T-cell (primary cell): ENCODE measurements around the gene GBF1. TPM values are rescaled to one million over a fixed set of nuclear protein-coding genes. Genes with fewer than 3 reads are reported as not detected.

Experiments
- ATAC-seq, 4 experiments: fragments of 200-7000 bp in 3 of 4; fragments of 150-1000 bp in 1 of 4; cut with Tn5 transposase; replicated peaks in 1 of 4; 1 replicate in 3 of 4; 2 replicates in 1 of 4; pipeline ENCODE4 v1.10.0; 2021; ENCODE audit warnings: moderate library complexity in 3 of 4, mild to moderate bottlenecking in 2 of 4, moderate number of reproducible peaks in 1 of 4
- CTCF ChIA-PET, 2 donors: fragments of 300-600 bp; sonication (Branson Sonifier 250); formaldehyde crosslinking; loops; one replicate each; lab custom pipeline; 2022; ENCODE audit warnings: antibody characterized with exemption in 2 of 2; lab: Charles Lee
- POLR2A ChIA-PET, 2 donors: fragments of 300-600 bp; sonication (Branson Sonifier 250); formaldehyde crosslinking; loops; one replicate each; lab custom pipeline; 2022; ENCODE audit warnings: antibody characterized with exemption in 2 of 2; lab: Charles Lee
- DNase-seq, 35 experiments: peaks; one replicate each; pipeline versions ENCODE4 v3.0.0 to v3.0.0-alpha.2; 2013 to 2023
- H3K27ac ChIP-seq: one replicate; pipeline ENCODE4 v1.5.1; 2013; ENCODE audit warnings: low read length
- H3K27me3 ChIP-seq, 2 experiments: replicated peaks in 1 of 2; 1 replicate in 1 of 2; 2 replicates in 1 of 2; pipeline versions ENCODE4 v1.6.1 to v1.7.0; 2013; ENCODE audit warnings: low read length in 1 of 2, mixed read lengths in 1 of 2; ENCODE audit not compliant: control insufficient read depth in 2 of 2, insufficient read depth in 2 of 2; ENCODE audit errors: extremely low read depth in 1 of 2
- H3K36me3 ChIP-seq, 2 donors: 1 replicate in 1 of 2; 2 replicates in 1 of 2; pipeline versions ENCODE4 v1.6.1 to v1.7.0; 2013; ENCODE audit warnings: low read length in 1 of 2; ENCODE audit not compliant: control insufficient read depth in 2 of 2, insufficient read depth in 1 of 2; ENCODE audit errors: extremely low read depth in 1 of 2
- H3K4me1 ChIP-seq, 2 experiments: 1 replicate in 1 of 2; 2 replicates in 1 of 2; pipeline versions ENCODE4 v1.6.1 to v1.7.0; 2013; ENCODE audit warnings: low read length in 2 of 2, mixed read lengths in 1 of 2; ENCODE audit not compliant: insufficient read depth in 2 of 2, control insufficient read depth in 1 of 2; ENCODE audit errors: extremely low read depth in 1 of 2
- H3K4me3 ChIP-seq, 2 donors: 1 replicate in 1 of 2; 2 replicates in 1 of 2; pipeline versions ENCODE4 v1.5.1 to v1.7.0; 2013; ENCODE audit warnings: mild to moderate bottlenecking in 2 of 2, low read length in 1 of 2, moderate library complexity in 1 of 2; ENCODE audit not compliant: control insufficient read depth in 1 of 2; ENCODE audit errors: extremely low read depth in 1 of 2
- H3K9me3 ChIP-seq: 2 replicates; pipeline ENCODE4 v1.7.0; 2013
- H3K27ac Mint-ChIP-seq, 2 donors: one replicate each; pipeline ENCODE4 v1.8.0; 2020 to 2021; ENCODE audit warnings: mild to moderate bottlenecking in 2 of 2, mixed read lengths in 2 of 2
- H3K27me3 Mint-ChIP-seq, 2 donors: one replicate each; pipeline ENCODE4 v1.8.0; 2021 to 2022; ENCODE audit warnings: mixed read lengths in 2 of 2
- H3K36me3 Mint-ChIP-seq: one replicate; pipeline ENCODE4 v1.8.0; 2021; ENCODE audit warnings: mixed read lengths
- H3K4me1 Mint-ChIP-seq, 3 donors: one replicate each; pipeline ENCODE4 v1.8.0; 2020 to 2022; ENCODE audit warnings: mixed read lengths in 3 of 3, mild to moderate bottlenecking in 1 of 3
- H3K4me3 Mint-ChIP-seq, 3 donors: one replicate each; pipeline ENCODE4 v1.8.0; 2020 to 2022; ENCODE audit warnings: mild to moderate bottlenecking in 3 of 3, mixed read lengths in 3 of 3, moderate library complexity in 3 of 3
- H3K9me3 Mint-ChIP-seq, 3 donors: one replicate each; pipeline ENCODE4 v1.8.0; 2020 to 2022; ENCODE audit warnings: mixed read lengths in 3 of 3
- WGBS: methylation state at CpG from one replicate; pipeline ENCODE4 v1.1.5; 2013; ENCODE audit warnings: missing lambda C conversion rate; ENCODE audit not compliant: insufficient coverage; 5-methylcytosine and 5-hydroxymethylcytosine counted together
- total RNA-seq, 35 experiments: library from RNA in 6 of 35; stranded (reverse) in 6 of 35; fragments of 120-200 nt in 1 of 35; gene quantifications; one replicate each; pipeline versions ENCODE4 v1.2.1 to v1.2.4 and lab custom pipeline; 2013 to 2026

The GBF1 gene
- total RNA-seq, 5 donors from 2014 or later (not counting 1 experiment from before 2014, with no cell fraction given) = 37.2 to 41.1 (median 38.7) TPM

- Mint-ChIP-seq H3K9me3 (no peaks in the 10 kb centered on the region), H3K4me3 (no peak overlapping the region), H3K27ac (no peak overlapping the region), H3K27me3 (no peaks in the 10 kb centered on the region), H3K36me3 (peaks cover 78% of the 10 kb centered on the region), H3K4me1 (no peaks in the 10 kb centered on the region)
- CTCF ChIA-PET = no interaction called here
- no peaks in the 10 kb centered on the region for H3K4me1 ChIP-seq
- H3K36me3 ChIP-seq = peaks cover 32 to 76% of the 10 kb centered on the region in 2 donors
- no peak overlapping the region for H3K4me3 ChIP-seq
- H3K27ac ChIP-seq = no peak overlapping the region
- no peak for DNase-seq
- WGBS = 100% methylated on average over 1 of the region's 3 CpGs
- POLR2A ChIA-PET = interaction anchor here in 1 of 2 donors (1.4 kb wide), 1 partner anchor 9 kb away, joined by 5 read pairs; no protein-coding TSS in a partner anchor
- H3K9me3 ChIP-seq = no peaks in the 10 kb centered on the region
- no peak for ATAC-seq
- H3K27me3 ChIP-seq = no peaks in the 10 kb centered on the region
Measured at GRCh38 chr10:102368077-102368476, 122.7 kb downstream of the GBF1 start.

- Histone ChIP-seq H3K9me3 (no peaks in the 10 kb centered on the region), H3K27me3 (no peaks in the 10 kb centered on the region), H3K27ac (no peak overlapping the region), H3K36me3 (peaks cover 35 to 72% of the 10 kb centered on the region in 2 donors), H3K4me1 (no peaks in the 10 kb centered on the region), H3K4me3 (no peak overlapping the region)
- DNase-seq = no peak
- ATAC-seq = no peak
- CTCF ChIA-PET = interaction anchor here in 1 of 2 donors (0.6 kb wide), 1 partner anchor 21 kb away, joined by 3 read pairs; no protein-coding TSS in a partner anchor
- Mint-ChIP-seq H3K9me3 (no peaks in the 10 kb centered on the region), H3K4me1 (no peaks in the 10 kb centered on the region), H3K27me3 (no peaks in the 10 kb centered on the region), H3K4me3 (no peak overlapping the region), H3K36me3 (peaks cover 66% of the 10 kb centered on the region), H3K27ac (no peak overlapping the region)
- POLR2A ChIA-PET = interaction anchor here in 1 of 2 donors (0.7 kb wide), 2 partner anchors 22 to 909 kb away, joined by 3 read pairs; no protein-coding TSS in a partner anchor
- 100% methylated on average over 1 of the region's 2 CpGs for WGBS
Measured at GRCh38 chr10:102371295-102371694, 126.0 kb downstream of the GBF1 start.

GRCh38 chr10:102375250-102375649 is 129.9 kb downstream of the GBF1 start:
- Histone ChIP-seq H3K27me3 (no peaks in the 10 kb centered on the region), H3K4me1 (no peaks in the 10 kb centered on the region), H3K4me3 (no peak overlapping the region), H3K27ac (no peak overlapping the region), H3K36me3 (peaks cover 17 to 66% of the 10 kb centered on the region in 2 donors), H3K9me3 (no peaks in the 10 kb centered on the region)
- Mint-ChIP-seq H3K27ac (no peak overlapping the region), H3K4me1 (no peaks in the 10 kb centered on the region), H3K36me3 (peaks cover 53% of the 10 kb centered on the region), H3K9me3 (no peaks in the 10 kb centered on the region), H3K27me3 (no peaks in the 10 kb centered on the region), H3K4me3 (no peak overlapping the region)
- WGBS = 97% methylated on average over 6 of the region's 7 CpGs
- CTCF ChIA-PET = interaction anchor here in 1 of 2 donors (0.7 kb wide), 2 partner anchors 19 to 1946 kb away, joined by 3 read pairs; no protein-coding TSS in a partner anchor
- ATAC-seq (peak in 2 of 4 experiments; percentile 13 to 51), DNase-seq (peak in 4 of 35 experiments; percentile 12 to 41 (median 16))
- POLR2A ChIA-PET = interaction anchor here in 1 of 2 donors (0.6 kb wide), 1 partner anchor 27 kb away, joined by 3 read pairs; no protein-coding TSS in a partner anchor

GRCh38 chr10:102375867-102376266 is 130.5 kb downstream of the GBF1 start:
- Histone ChIP-seq H3K4me3 (no peak overlapping the region), H3K4me1 (no peaks in the 10 kb centered on the region), H3K27ac (no peak overlapping the region), H3K9me3 (no peaks in the 10 kb centered on the region), H3K27me3 (no peaks in the 10 kb centered on the region), H3K36me3 (peaks cover 15 to 66% of the 10 kb centered on the region in 2 donors)
- Mint-ChIP-seq H3K4me1 (no peaks in the 10 kb centered on the region), H3K36me3 (peaks cover 50% of the 10 kb centered on the region), H3K27ac (no peak overlapping the region), H3K4me3 (no peak overlapping the region), H3K27me3 (no peaks in the 10 kb centered on the region), H3K9me3 (no peaks in the 10 kb centered on the region)
- ChIA-PET CTCF (no interaction called here), POLR2A (no interaction called here)
- ATAC-seq = no peak
- 100% methylated on average over 1 of the region's 2 CpGs for WGBS
- no peak for DNase-seq

- H3K36me3 Mint-ChIP-seq = peaks cover 52% of the 10 kb centered on the region
- peaks cover 16 to 71% of the 10 kb centered on the region in 2 donors for H3K36me3 ChIP-seq
Measured at GRCh38 chr10:102376901-102377300, 131.6 kb downstream of the GBF1 start.

GRCh38 chr10:102379383-102379782 is 134.1 kb downstream of the GBF1 start:
- ChIA-PET POLR2A (no interaction called here), CTCF (interaction anchor here in 1 of 2 donors (0.5 kb wide), 1 partner anchor 14 kb away, joined by 3 read pairs; no protein-coding TSS in a partner anchor)
- H3K4me3 ChIP-seq = no peak overlapping the region
- H3K36me3 Mint-ChIP-seq = peaks cover 42% of the 10 kb centered on the region
- H3K4me1 Mint-ChIP-seq = no peaks in the 10 kb centered on the region
- H3K27me3 ChIP-seq = no peaks in the 10 kb centered on the region
- no peaks in the 10 kb centered on the region for H3K9me3 Mint-ChIP-seq
- 100% methylated on average over 6 of the region's 6 CpGs for WGBS
- no peaks in the 10 kb centered on the region for H3K4me1 ChIP-seq
- no peaks in the 10 kb centered on the region for H3K27me3 Mint-ChIP-seq
- H3K27ac ChIP-seq = no peak overlapping the region
- DNase-seq (no peak), ATAC-seq (no peak)
- H3K27ac Mint-ChIP-seq = no peak overlapping the region
- no peaks in the 10 kb centered on the region for H3K9me3 ChIP-seq
- H3K4me3 Mint-ChIP-seq = no peak overlapping the region
- H3K36me3 ChIP-seq = peaks cover 19 to 69% of the 10 kb centered on the region in 2 donors

More at GRCh38 chr10:102376901-102377300, 131.6 kb downstream of the GBF1 start:
- Histone ChIP-seq H3K27me3 (no peaks in the 10 kb centered on the region), H3K9me3 (no peaks in the 10 kb centered on the region), H3K4me3 (no peak overlapping the region), H3K27ac (no peak overlapping the region), H3K4me1 (no peaks in the 10 kb centered on the region)
- Mint-ChIP-seq H3K9me3 (no peaks in the 10 kb centered on the region), H3K4me1 (no peaks in the 10 kb centered on the region), H3K4me3 (no peak overlapping the region), H3K27me3 (no peaks in the 10 kb centered on the region), H3K27ac (no peak overlapping the region)
- ChIA-PET POLR2A (no interaction called here), CTCF (no interaction called here)
- ATAC-seq (no peak), DNase-seq (no peak)
- WGBS = 100% methylated on average over 6 of the region's 12 CpGs
